Lower leg skin (tissue), 4 donors: Measurements from ENCODE around the gene DUXA. TPM values are rescaled to one million over a fixed set of nuclear protein-coding genes. Genes with fewer than 3 reads are reported as not detected.
"Not testable (repeated sequence)": the region's sequence is repeated elsewhere in the genome, so short reads cannot be mapped to it uniquely, and the experiment has no call there.

Experiments
- DNase-seq, 2 donors: peaks; one replicate each; pipeline ENCODE4 v3.0.0-alpha.2; 2019; ENCODE audit warnings: low spot score in 2 of 2
- H3K4me3 ChIP-seq: fragments of 200-600 bp; sonication (generic); 2 replicates; pipeline ENCODE4 v1.5.1; 2017; ENCODE audit warnings: mild to moderate bottlenecking, low read depth; ENCODE audit not compliant: poor library complexity, severe bottlenecking
- CTCF ChIP-seq, 3 donors: fragments of 450-650 bp; IDR thresholded peaks; one replicate each; pipeline ENCODE4 v1.5.1; 2016; ENCODE audit warnings: antibody characterized with exemption in 3 of 3, mild to moderate bottlenecking in 3 of 3, moderate library complexity in 2 of 3
- POLR2A ChIP-seq, 2 donors: fragments of 450-650 bp; IDR thresholded peaks; one replicate each; pipeline ENCODE4 v1.6.1; 2016 to 2017; ENCODE audit warnings: antibody characterized with exemption in 2 of 2, mild to moderate bottlenecking in 1 of 2, moderate library complexity in 1 of 2
- WGBS, 2 donors: methylation state at CpG; one replicate each; pipeline ENCODE4 v1.1.5; 2018; 5-methylcytosine and 5-hydroxymethylcytosine counted together
- intact Hi-C: fragments of 100-400 bp; cut with DNase I; formaldehyde crosslinking; loops from one replicate; pipeline ENCODE4 v1.15.0; 2023; ENCODE audit warnings: low total_unique reads
- total RNA-seq, 4 donors: library from RNA; depleted of rRNA; stranded (reverse); fragments of >200 nt; gene quantifications; one replicate each; pipeline ENCODE4 v1.1.0, GENCODE V29; 2016

The DUXA gene
- not detected for total RNA-seq

GRCh38 chr19:57167385-57167784, at the start of gene DUXA:
Gene DUXA, minus strand, starts transcription at chr19:57167485. Its CDS starts 42 bp downstream, at chr19:57167443.
- 78 to 88% methylated on average over 6 of the region's 6 CpGs for WGBS, 2 donors
- DNase-seq = no peak
- intact Hi-C loops = no loop called here
- no peak within 1 kb of the TSS for H3K4me3 ChIP-seq
- TF ChIP-seq POLR2A (IDR thresholded peaks at IDR 0.05) = no peak
- TF ChIP-seq CTCF (IDR thresholded peaks at IDR 0.05) = no peak

- no peak overlapping the region for H3K4me3 ChIP-seq
- intact Hi-C loops = no loop called here
- DNase-seq = no peak
- WGBS, 2 donors = 92 to 95% methylated on average over 7 of the region's 7 CpGs
- TF ChIP-seq CTCF (IDR thresholded peaks at IDR 0.05) (no peak), POLR2A (IDR thresholded peaks at IDR 0.05) (no peak)
Observed at GRCh38 chr19:57212109-57212508, 44.8 kb upstream of the DUXA start.

- H3K4me3 ChIP-seq = no peak overlapping the region
- intact Hi-C loops = no loop called here
- TF ChIP-seq POLR2A (IDR thresholded peaks at IDR 0.05) (no peak), CTCF (IDR thresholded peaks at IDR 0.05) (no peak)
- DNase-seq = no peak
- WGBS, 2 donors = 79 to 84% methylated on average over 4 of the region's 4 CpGs
Observed at GRCh38 chr19:57210381-57210780, 43.1 kb upstream of the DUXA start.

GRCh38 chr19:57202160-57202559, 34.9 kb upstream of the DUXA start:
- DNase-seq = no peak
- H3K4me3 ChIP-seq = no peak overlapping the region
- TF ChIP-seq POLR2A (IDR thresholded peaks at IDR 0.05) (no peak), CTCF (IDR thresholded peaks at IDR 0.05) (no peak)
- WGBS, 2 donors = 85% methylated on average over 5 of the region's 5 CpGs
- intact Hi-C loops = no loop called here

GRCh38 chr19:57197874-57198273, 30.6 kb upstream of the DUXA start:
- DNase-seq, H3K4me3 ChIP-seq, intact Hi-C loops: not testable (repeated sequence)
- 94 to 97% methylated on average over 6 of the region's 6 CpGs for WGBS, 2 donors

GRCh38 chr19:57192993-57193392, 25.7 kb upstream of the DUXA start:
- WGBS, 2 donors = 75 to 78% methylated on average over 5 of the region's 5 CpGs
- H3K4me3 ChIP-seq = no peak overlapping the region
- DNase-seq = no peak
- TF ChIP-seq POLR2A (IDR thresholded peaks at IDR 0.05) (no peak), CTCF (IDR thresholded peaks at IDR 0.05) (no peak)
- intact Hi-C loops = no loop called here
